Right atrium auricular region (tissue), 2 donors: ENCODE results near the gene FGF11. TPM values are rescaled to one million over a fixed set of nuclear protein-coding genes. Genes with fewer than 3 reads are reported as not detected.

ENCODE experiments used
- DNase-seq: peaks from one replicate; pipeline ENCODE4 v3.0.0-alpha.2; 2019; ENCODE audit warnings: low spot score
- H3K27ac ChIP-seq, 2 donors: fragments of 200-600 bp; sonication (generic); 1 replicate in 1 of 2; 2 replicates in 1 of 2; pipeline ENCODE4 v1.5.1; 2016 to 2019
- H3K27me3 ChIP-seq, 2 donors: fragments of 200-600 bp; sonication (generic); one replicate each; pipeline versions ENCODE4 v1.5.1 to v1.6.0; 2017 to 2019
- H3K36me3 ChIP-seq: fragments of 200-600 bp; sonication (generic); one replicate; pipeline ENCODE4 v1.5.1; 2016
- H3K4me1 ChIP-seq, 2 donors: fragments of 200-600 bp; sonication (generic); one replicate each; pipeline versions ENCODE4 v1.5.1 to v1.6.0; 2017 to 2019
- H3K4me3 ChIP-seq, 2 donors: fragments of 200-600 bp; sonication (generic); 1 replicate in 1 of 2; 2 replicates in 1 of 2; pipeline ENCODE4 v1.5.1; 2017 to 2019; ENCODE audit warnings: mild to moderate bottlenecking in 1 of 2, moderate library complexity in 1 of 2
- H3K9me3 ChIP-seq, 2 donors: fragments of 200-600 bp; sonication (generic); one replicate each; pipeline ENCODE4 v1.5.1; 2019
- total RNA-seq, 2 donors: library from RNA; depleted of rRNA; stranded (reverse); fragments of >200 nt; gene quantifications; one replicate each; pipeline ENCODE4 v1.1.0, GENCODE V29; 2016
- TF ChIP-seq, protein P1 (sequence below), 2 donors: fragments of 200-600 bp; sonication (generic); IDR thresholded peaks; one replicate each; pipeline ENCODE4 v1.5.1; 2019; ENCODE audit warnings: antibody characterized with exemption in 2 of 2

The FGF11 gene
- total RNA-seq, 2 donors from 2014 or later: 18.6 to 20.9 TPM

GRCh38 chr17:7416323-7416722 lies 23.0 kb upstream of the FGF11 start:
- H3K36me3 ChIP-seq: peaks cover 9% of the 10 kb centered on the region
- no peaks in the 10 kb centered on the region for H3K4me1 ChIP-seq
- DNase-seq: no peak
- H3K27ac ChIP-seq: no peak overlapping the region
- H3K9me3 ChIP-seq: no peaks in the 10 kb centered on the region
- no peaks in the 10 kb centered on the region for H3K27me3 ChIP-seq
- no peak overlapping the region for H3K4me3 ChIP-seq
- TF ChIP-seq, protein P1, sequence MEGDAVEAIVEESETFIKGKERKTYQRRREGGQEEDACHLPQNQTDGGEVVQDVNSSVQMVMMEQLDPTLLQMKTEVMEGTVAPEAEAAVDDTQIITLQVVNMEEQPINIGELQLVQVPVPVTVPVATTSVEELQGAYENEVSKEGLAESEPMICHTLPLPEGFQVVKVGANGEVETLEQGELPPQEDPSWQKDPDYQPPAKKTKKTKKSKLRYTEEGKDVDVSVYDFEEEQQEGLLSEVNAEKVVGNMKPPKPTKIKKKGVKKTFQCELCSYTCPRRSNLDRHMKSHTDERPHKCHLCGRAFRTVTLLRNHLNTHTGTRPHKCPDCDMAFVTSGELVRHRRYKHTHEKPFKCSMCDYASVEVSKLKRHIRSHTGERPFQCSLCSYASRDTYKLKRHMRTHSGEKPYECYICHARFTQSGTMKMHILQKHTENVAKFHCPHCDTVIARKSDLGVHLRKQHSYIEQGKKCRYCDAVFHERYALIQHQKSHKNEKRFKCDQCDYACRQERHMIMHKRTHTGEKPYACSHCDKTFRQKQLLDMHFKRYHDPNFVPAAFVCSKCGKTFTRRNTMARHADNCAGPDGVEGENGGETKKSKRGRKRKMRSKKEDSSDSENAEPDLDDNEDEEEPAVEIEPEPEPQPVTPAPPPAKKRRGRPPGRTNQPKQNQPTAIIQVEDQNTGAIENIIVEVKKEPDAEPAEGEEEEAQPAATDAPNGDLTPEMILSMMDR (IDR thresholded peaks at IDR 0.05): no peak

DNA sequence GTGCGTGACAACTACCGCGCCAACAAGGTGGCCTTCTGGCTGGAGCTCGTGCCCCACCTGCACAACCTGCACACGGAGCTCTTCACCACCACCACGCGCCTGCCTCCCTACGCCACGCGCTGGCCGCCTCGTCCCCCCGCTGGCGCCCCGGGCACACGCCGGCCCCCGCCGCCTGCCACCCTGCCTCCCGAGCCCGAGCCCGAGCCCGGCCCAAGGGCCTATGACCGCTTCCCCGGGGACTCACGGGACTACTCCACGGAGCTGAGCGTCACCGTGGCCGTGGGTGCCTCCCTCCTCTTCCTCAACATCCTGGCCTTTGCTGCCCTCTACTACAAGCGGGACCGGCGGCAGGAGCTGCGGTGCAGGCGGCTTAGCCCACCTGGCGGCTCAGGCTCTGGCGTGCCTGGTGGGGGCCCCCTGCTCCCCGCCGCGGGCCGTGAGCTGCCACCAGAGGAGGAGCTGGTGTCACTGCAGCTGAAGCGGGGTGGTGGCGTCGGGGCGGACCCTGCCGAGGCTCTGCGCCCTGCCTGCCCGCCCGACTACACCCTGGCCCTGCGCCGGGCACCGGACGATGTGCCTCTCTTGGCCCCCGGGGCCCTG lies 22.2 kb upstream of the FGF11 start:
- DNase-seq: no peak
- no peaks in the 10 kb centered on the region for H3K9me3 ChIP-seq
- no peak overlapping the region for H3K27ac ChIP-seq
- no peaks in the 10 kb centered on the region for H3K4me1 ChIP-seq
- H3K27me3 ChIP-seq: no peaks in the 10 kb centered on the region
- TF ChIP-seq, protein P1 (IDR thresholded peaks at IDR 0.05): no peak
- H3K36me3 ChIP-seq: peaks cover 9% of the 10 kb centered on the region
- H3K4me3 ChIP-seq: no peak overlapping the region

GRCh38 chr17:7418472-7419152 lies 20.7 kb upstream of the FGF11 start:
- Histone ChIP-seq H3K4me1 (no peaks in the 10 kb centered on the region), H3K27me3 (no peaks in the 10 kb centered on the region), H3K27ac (no peak overlapping the region), H3K9me3 (no peaks in the 10 kb centered on the region), H3K4me3 (no peak overlapping the region), H3K36me3 (peaks cover 9% of the 10 kb centered on the region)
- TF ChIP-seq, protein P1 (IDR thresholded peaks at IDR 0.05): no peak
- no peak for DNase-seq

DNA sequence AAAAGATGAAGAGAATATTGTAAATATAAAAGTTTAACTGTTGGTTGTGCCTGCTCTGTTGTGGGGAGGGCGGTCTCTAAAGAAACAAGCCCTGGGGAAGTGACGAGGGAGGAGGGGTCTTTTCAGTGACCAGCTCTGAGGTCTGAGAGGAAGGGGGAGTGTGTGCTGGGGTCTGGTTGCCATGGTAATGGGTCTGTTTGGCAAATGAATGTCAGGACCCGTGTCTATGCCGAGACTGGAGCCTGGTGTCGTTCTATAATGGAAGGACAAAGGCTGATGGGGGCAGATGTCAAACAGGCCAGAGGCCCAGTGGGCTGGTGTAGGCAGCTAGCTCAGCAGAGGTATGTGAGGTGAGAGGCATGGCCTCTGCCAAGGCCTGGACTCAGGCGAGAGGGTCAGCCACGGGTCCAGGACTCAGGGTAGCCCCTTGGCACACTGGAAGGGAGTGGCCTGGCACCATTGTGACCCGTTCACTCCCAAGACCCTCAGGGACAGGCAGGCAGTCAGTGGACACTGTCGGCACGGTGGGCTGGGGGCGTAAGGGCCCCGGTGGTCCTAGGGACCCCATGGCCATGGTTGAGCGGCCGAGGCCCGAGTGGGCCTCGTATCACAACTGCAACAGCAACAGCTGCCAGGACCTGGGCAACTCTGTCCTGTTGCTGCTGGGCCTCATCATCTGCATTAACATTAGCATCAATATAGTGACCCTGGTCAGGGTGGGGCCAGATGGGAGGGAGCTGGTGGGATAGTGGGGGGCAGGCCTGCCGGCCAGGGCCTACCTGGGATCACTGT lies 19.3 kb upstream of the FGF11 start, which contains the start of gene SPEM1:
Gene SPEM1 (plus strand): TSS at position 506 of the 792 bp plus-strand sequence. CDS start 61 bp downstream, at position 567.
- no peak within 1 kb of the TSS for H3K4me3 ChIP-seq
- TF ChIP-seq, protein P1 (IDR thresholded peaks at IDR 0.05): no peak
- peaks cover 9% of the 10 kb centered on the region for H3K36me3 ChIP-seq
- no peaks in the 10 kb centered on the region for H3K27me3 ChIP-seq
- H3K4me1 ChIP-seq: no peaks in the 10 kb centered on the region
- DNase-seq: no peak
- H3K9me3 ChIP-seq: no peaks in the 10 kb centered on the region
- no peak within 1 kb of the TSS for H3K27ac ChIP-seq

GRCh38 chr17:7421186-7421585 lies 18.1 kb upstream of the FGF11 start:
- TF ChIP-seq, protein P1 (IDR thresholded peaks at IDR 0.05): no peak
- no peaks in the 10 kb centered on the region for H3K4me1 ChIP-seq
- no peak overlapping the region for H3K4me3 ChIP-seq
- no peaks in the 10 kb centered on the region for H3K9me3 ChIP-seq
- H3K36me3 ChIP-seq: no peaks in the 10 kb centered on the region
- H3K27me3 ChIP-seq: no peaks in the 10 kb centered on the region
- DNase-seq: no peak
- no peak overlapping the region for H3K27ac ChIP-seq
